Esophagus muscularis mucosa (tissue), 4 donors: Measurements from ENCODE around the gene OR6Q1. TPM values are rescaled to one million over a fixed set of nuclear protein-coding genes. Genes with fewer than 3 reads are reported as not detected.

Experiments
- DNase-seq: peaks from one replicate; pipeline ENCODE4 v3.0.0-alpha.2; 2017; ENCODE audit errors: extremely low spot score
- H3K27ac ChIP-seq, 4 donors: fragments of 200-600 bp; sonication (generic); replicated peaks in 1 of 4; 1 replicate in 3 of 4; 2 replicates in 1 of 4; pipeline ENCODE4 v1.5.1; 2016 to 2019; ENCODE audit warnings: mild to moderate bottlenecking in 1 of 4
- H3K27me3 ChIP-seq, 4 donors: fragments of 200-600 bp; sonication (generic); one replicate each; pipeline versions ENCODE4 v1.5.1 to v1.6.0; 2016 to 2019
- H3K36me3 ChIP-seq, 4 donors: fragments of 200-600 bp; sonication (generic); one replicate each; pipeline ENCODE4 v1.5.1; 2016 to 2019
- H3K4me1 ChIP-seq, 4 donors: fragments of 200-600 bp; sonication (generic); one replicate each; pipeline ENCODE4 v1.5.1; 2016 to 2019
- H3K4me3 ChIP-seq, 4 donors: fragments of 200-600 bp; sonication (generic); 1 replicate in 2 of 4; 2 replicates in 2 of 4; pipeline ENCODE4 v1.5.1; 2016 to 2019; ENCODE audit warnings: mild to moderate bottlenecking in 4 of 4, moderate library complexity in 1 of 4
- H3K9me3 ChIP-seq, 4 donors: fragments of 200-600 bp; sonication (generic); 1 replicate in 3 of 4; 2 replicates in 1 of 4; pipeline ENCODE4 v1.5.1; 2016 to 2019
- EP300 ChIP-seq: sonication (generic); formaldehyde crosslinking; IDR thresholded peaks from one replicate; pipeline ENCODE4 v1.6.1; 2017; ENCODE audit warnings: antibody characterized with exemption
- POLR2A ChIP-seq: fragments of 450-650 bp; IDR thresholded peaks from one replicate; pipeline ENCODE4 v1.6.1; 2017; ENCODE audit warnings: antibody characterized with exemption, moderate library complexity, mild to moderate bottlenecking, low read depth
- POLR2AphosphoS5 ChIP-seq, 2 donors: sonication (generic); formaldehyde crosslinking; IDR thresholded peaks; one replicate each; pipeline ENCODE4 v1.6.1; 2017; ENCODE audit warnings: antibody characterized with exemption in 2 of 2
- WGBS: methylation state at CpG from one replicate; pipeline ENCODE4 v1.1.5; 2018; 5-methylcytosine and 5-hydroxymethylcytosine counted together
- intact Hi-C: fragments of 100-400 bp; cut with DNase I; formaldehyde crosslinking; loops from one replicate; pipeline ENCODE4 v1.15.1; 2023
- total RNA-seq, 4 donors: library from RNA; depleted of rRNA; stranded (reverse); fragments of >200 nt; gene quantifications; one replicate each; pipeline versions ENCODE4 v1.1.0 to v1.2.1, GENCODE V29; 2016
- TF ChIP-seq, protein P1 (sequence below), 3 experiments: fragments of 200-600 bp in 2 of 3; fragments of 450-650 bp in 1 of 3; sonication (generic) in 2 of 3; IDR thresholded peaks; one replicate each; pipeline ENCODE4 v1.5.1; 2017 to 2019; ENCODE audit warnings: antibody characterized with exemption in 3 of 3, mild to moderate bottlenecking in 2 of 3, moderate library complexity in 1 of 3

OR6Q1 gene
- total RNA-seq, 4 donors from 2014 or later, result not detected

DNA sequence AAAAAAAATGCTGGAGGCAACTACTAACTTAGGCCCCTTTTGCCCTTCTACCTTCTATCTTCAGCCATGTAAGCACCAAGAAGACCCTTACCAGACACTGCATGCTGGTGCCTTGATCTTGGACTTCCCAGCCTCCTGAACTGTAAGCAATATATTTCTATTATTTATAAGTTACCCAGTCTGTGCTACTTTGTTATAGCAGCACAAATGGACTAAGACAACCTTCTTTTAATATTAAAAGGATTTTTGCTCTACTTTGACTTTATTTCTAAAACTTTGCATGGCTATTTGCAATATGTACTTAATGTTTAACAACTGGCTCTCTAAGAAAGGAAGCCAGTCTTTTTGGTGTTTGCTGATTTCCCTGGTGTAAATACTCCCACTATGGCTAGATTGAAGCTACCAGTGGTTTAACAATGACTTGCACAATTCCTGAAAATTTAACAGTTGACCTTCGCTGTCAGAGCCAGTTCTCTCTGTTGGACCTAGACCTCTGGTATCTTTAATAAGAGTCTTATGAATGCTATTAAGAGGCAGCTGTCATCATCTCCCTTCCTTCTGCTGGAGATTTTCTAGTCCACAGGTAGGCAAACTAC, 25.2 kb downstream of the OR6Q1 start:
- 100% methylated on average over 1 of the region's 1 CpG for WGBS

DNA sequence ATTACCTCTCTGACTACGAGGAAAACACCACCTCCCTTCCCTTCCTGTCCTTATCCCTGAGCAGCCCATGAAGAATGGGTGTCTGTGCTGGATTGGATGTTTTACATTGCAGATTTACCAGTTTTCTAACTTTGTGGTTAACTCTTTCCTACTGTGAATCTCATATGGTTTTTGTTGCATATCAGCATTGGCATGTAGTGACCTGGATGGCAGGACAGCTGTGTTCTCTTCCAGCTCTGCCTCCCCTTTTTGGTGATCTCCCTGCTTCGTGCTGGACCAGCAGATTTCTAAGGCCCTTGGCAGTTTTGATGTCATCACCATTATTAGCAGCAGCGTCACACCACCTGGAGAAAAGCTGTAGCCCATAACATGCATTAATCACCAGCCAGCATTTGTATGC, 26.7 kb downstream of the OR6Q1 start:
- WGBS, result 89% methylated on average over 3 of the region's 3 CpGs
- peak; percentile 24 for DNase-seq
- Histone ChIP-seq H3K4me1 (peaks cover 9 to 22% (median 12%) of the 10 kb centered on the region in 4 donors), H3K4me3 (no peak overlapping the region), H3K9me3 (no peaks in the 10 kb centered on the region), H3K36me3 (no peaks in the 10 kb centered on the region), H3K27me3 (no peaks in the 10 kb centered on the region), H3K27ac (no peak overlapping the region)
- TF ChIP-seq, protein P1, sequence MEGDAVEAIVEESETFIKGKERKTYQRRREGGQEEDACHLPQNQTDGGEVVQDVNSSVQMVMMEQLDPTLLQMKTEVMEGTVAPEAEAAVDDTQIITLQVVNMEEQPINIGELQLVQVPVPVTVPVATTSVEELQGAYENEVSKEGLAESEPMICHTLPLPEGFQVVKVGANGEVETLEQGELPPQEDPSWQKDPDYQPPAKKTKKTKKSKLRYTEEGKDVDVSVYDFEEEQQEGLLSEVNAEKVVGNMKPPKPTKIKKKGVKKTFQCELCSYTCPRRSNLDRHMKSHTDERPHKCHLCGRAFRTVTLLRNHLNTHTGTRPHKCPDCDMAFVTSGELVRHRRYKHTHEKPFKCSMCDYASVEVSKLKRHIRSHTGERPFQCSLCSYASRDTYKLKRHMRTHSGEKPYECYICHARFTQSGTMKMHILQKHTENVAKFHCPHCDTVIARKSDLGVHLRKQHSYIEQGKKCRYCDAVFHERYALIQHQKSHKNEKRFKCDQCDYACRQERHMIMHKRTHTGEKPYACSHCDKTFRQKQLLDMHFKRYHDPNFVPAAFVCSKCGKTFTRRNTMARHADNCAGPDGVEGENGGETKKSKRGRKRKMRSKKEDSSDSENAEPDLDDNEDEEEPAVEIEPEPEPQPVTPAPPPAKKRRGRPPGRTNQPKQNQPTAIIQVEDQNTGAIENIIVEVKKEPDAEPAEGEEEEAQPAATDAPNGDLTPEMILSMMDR (IDR thresholded peaks at IDR 0.05), result no peak
- TF ChIP-seq POLR2A, result no peak
- TF ChIP-seq POLR2AphosphoS5 (IDR thresholded peaks at IDR 0.05), result no peak
- TF ChIP-seq EP300, result no peak
- intact Hi-C loops, result no loop called here

More for the DNA sequence above, 25.2 kb downstream of the OR6Q1 start:
- H3K36me3 ChIP-seq, result no peaks in the 10 kb centered on the region
- DNase-seq, result no peak
- peaks cover 9 to 22% (median 12%) of the 10 kb centered on the region in 4 donors for H3K4me1 ChIP-seq
- H3K27ac ChIP-seq, result no peak overlapping the region
- no peak for TF ChIP-seq POLR2A
- no peak for TF ChIP-seq EP300
- TF ChIP-seq POLR2AphosphoS5 (IDR thresholded peaks at IDR 0.05), result no peak
- TF ChIP-seq, protein P1 (IDR thresholded peaks at IDR 0.05), result no peak
- H3K27me3 ChIP-seq, result no peaks in the 10 kb centered on the region
- H3K4me3 ChIP-seq, result no peak overlapping the region
- no peaks in the 10 kb centered on the region for H3K9me3 ChIP-seq
- intact Hi-C loops, result no loop called here

DNA sequence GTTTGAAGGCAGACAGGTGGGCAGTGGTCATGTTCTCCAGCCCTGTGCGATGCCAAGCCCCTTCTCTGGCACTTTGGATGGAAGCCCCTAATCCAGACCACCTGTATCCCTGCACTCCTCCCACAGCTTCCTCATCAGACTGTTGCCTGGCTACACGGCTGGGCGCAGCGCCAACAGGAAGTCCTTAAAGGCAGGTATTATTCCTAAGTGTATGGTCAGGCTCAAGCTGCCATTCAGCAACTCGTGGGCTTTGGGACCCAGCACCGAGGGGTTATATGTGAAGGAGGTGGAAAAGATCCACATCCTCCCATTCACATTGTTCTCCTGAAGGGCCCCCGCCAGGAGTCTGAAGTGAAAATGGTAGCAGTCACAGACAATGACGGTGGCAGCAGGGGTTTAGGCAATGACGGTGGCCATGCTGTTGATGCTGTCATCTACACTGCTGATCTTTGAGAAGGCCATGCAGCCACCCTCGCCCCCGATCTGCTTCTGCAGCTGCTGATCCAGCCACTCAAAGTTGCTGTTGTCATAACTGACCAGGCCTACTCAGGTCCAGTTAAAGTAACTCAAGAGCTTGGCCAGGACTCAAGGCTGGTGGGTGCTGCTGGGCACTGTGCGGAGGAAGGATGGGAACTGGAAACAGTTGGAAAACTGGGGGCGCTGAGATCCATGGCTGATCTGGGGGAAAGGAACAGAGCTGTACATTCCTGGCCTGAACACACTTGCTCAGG, 27.7 kb downstream of the OR6Q1 start:
- H3K27ac ChIP-seq, result peak overlapping the region; percentile 15 to 60 (median 52)
- WGBS, result 82% methylated on average over 8 of the region's 13 CpGs
- no peak for TF ChIP-seq EP300
- TF ChIP-seq POLR2AphosphoS5 (IDR thresholded peaks at IDR 0.05), result no peak
- TF ChIP-seq POLR2A, result no peak
- TF ChIP-seq, protein P1 (IDR thresholded peaks at IDR 0.05), result no peak
- intact Hi-C loops, result no loop called here
- no peaks in the 10 kb centered on the region for H3K9me3 ChIP-seq
- no peaks in the 10 kb centered on the region for H3K36me3 ChIP-seq
- no peak overlapping the region for H3K4me3 ChIP-seq
- peak; percentile 86 for DNase-seq
- H3K4me1 ChIP-seq, result peaks cover 9 to 22% (median 12%) of the 10 kb centered on the region in 4 donors
- H3K27me3 ChIP-seq, result no peaks in the 10 kb centered on the region

DNA sequence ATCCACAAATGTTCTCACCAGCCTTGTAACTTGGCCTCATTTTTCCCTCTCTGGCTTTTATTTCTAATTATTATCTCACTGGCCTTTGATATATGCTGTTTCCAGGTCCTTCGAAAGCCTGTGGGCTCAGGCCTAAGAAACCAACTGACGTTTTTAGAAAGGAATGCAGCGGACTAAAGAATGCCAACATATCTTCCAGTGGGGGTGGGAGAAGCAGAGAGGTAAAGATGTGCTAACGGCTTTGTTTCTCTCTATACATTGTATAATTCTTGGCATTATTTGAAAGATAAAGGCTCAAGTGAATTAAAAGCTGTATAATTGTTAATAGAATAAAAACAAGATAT, 28.2 kb downstream of the OR6Q1 start:
- Histone ChIP-seq H3K36me3 (no peaks in the 10 kb centered on the region), H3K27me3 (no peaks in the 10 kb centered on the region), H3K4me1 (peaks cover 9 to 22% (median 12%) of the 10 kb centered on the region in 4 donors), H3K9me3 (no peaks in the 10 kb centered on the region), H3K27ac (peak overlapping the region; percentile 15 to 60 (median 52)), H3K4me3 (no peak overlapping the region)
- peak; percentile 10 for DNase-seq
- 40% methylated on average over 4 of the region's 4 CpGs for WGBS
- intact Hi-C loops, result no loop called here
- TF ChIP-seq, protein P1 (IDR thresholded peaks at IDR 0.05), result no peak
- no peak for TF ChIP-seq POLR2A
